Central memory CD8-positive, alpha-beta T cell (primary cell): ENCODE results near the gene ZC3H4.

Experiments
- ATAC-seq: fragments of 150-1000 bp; cut with Tn5 transposase; replicated peaks from 2 replicates; pipeline ENCODE4 v1.10.0; 2022; ENCODE audit warnings: mild to moderate bottlenecking, moderate FRiP score, moderate number of reproducible peaks; ENCODE audit not compliant: poor library complexity, severe bottlenecking; ENCODE audit errors: extremely low read depth
- DNase-seq, 2 donors: peaks; one replicate each; pipeline ENCODE4 v3.0.0; 2021; ENCODE audit warnings: low spot score in 2 of 2
- H3K27ac Mint-ChIP-seq: one replicate; pipeline ENCODE4 v1.8.0; 2022; ENCODE audit warnings: low read depth, mild to moderate bottlenecking, moderate library complexity, mixed read lengths
- H3K27me3 Mint-ChIP-seq: one replicate; pipeline ENCODE4 v1.8.0; 2022; ENCODE audit warnings: mixed read lengths
- H3K36me3 Mint-ChIP-seq: one replicate; pipeline ENCODE4 v1.8.0; 2022; ENCODE audit warnings: mild to moderate bottlenecking, moderate library complexity, mixed read lengths; ENCODE audit not compliant: insufficient read depth
- H3K4me1 Mint-ChIP-seq: one replicate; pipeline ENCODE4 v1.8.0; 2022; ENCODE audit warnings: mixed read lengths
- H3K4me3 Mint-ChIP-seq: one replicate; pipeline ENCODE4 v1.8.0; 2022; ENCODE audit warnings: mild to moderate bottlenecking, moderate library complexity, mixed read lengths
- H3K9me3 Mint-ChIP-seq: one replicate; pipeline ENCODE4 v1.8.0; 2022; ENCODE audit warnings: mixed read lengths

Gene ZC3H4

DNA sequence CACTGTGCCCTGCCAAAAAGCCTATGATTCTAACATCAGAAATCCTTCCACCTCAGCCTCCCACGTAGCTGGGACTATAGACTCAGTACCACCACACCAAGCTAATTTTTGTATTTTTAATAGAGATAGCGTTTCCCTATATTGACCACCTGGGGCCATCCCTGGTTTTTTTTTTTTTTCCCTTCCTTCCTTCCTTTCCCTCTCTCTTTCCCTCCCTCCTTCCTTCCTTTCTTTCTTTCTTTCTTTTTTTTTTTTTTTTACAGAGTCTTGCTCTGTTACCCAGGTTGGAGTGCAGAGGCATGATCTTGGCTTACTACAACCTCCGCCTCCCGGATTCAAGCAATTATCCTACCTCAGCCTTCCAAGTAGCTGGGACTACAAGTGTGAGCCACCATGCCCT is 16.0 kb upstream of the ZC3H4 start:
- ATAC-seq = no peak
- no peak for DNase-seq
- H3K4me3 Mint-ChIP-seq = peak overlapping the region; percentile 99
- H3K36me3 Mint-ChIP-seq = peaks cover 29% of the 10 kb centered on the region
- no peaks in the 10 kb centered on the region for H3K27me3 Mint-ChIP-seq
- no peak overlapping the region for H3K27ac Mint-ChIP-seq
- H3K4me1 Mint-ChIP-seq = peaks cover 40% of the 10 kb centered on the region
- no peaks in the 10 kb centered on the region for H3K9me3 Mint-ChIP-seq

DNA sequence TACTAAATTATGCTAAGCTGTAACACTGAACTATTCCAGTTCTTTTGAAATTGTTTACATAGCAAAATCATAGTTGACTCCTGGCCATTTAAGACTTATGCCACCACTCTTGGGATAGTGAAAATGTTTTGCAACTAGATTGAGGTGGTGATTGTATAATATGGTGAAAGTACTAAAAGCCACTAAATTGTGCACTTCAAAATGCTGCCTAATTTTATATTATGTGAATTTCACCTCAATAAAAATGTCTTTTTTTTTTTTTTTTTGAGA is 12.0 kb upstream of the ZC3H4 start:
- Mint-ChIP-seq H3K9me3 (no peaks in the 10 kb centered on the region), H3K27ac (no peak overlapping the region), H3K36me3 (peaks cover 9% of the 10 kb centered on the region), H3K4me3 (no peak overlapping the region), H3K4me1 (peaks cover 7% of the 10 kb centered on the region), H3K27me3 (no peaks in the 10 kb centered on the region)
- no peak for ATAC-seq
- no peak for DNase-seq

DNA sequence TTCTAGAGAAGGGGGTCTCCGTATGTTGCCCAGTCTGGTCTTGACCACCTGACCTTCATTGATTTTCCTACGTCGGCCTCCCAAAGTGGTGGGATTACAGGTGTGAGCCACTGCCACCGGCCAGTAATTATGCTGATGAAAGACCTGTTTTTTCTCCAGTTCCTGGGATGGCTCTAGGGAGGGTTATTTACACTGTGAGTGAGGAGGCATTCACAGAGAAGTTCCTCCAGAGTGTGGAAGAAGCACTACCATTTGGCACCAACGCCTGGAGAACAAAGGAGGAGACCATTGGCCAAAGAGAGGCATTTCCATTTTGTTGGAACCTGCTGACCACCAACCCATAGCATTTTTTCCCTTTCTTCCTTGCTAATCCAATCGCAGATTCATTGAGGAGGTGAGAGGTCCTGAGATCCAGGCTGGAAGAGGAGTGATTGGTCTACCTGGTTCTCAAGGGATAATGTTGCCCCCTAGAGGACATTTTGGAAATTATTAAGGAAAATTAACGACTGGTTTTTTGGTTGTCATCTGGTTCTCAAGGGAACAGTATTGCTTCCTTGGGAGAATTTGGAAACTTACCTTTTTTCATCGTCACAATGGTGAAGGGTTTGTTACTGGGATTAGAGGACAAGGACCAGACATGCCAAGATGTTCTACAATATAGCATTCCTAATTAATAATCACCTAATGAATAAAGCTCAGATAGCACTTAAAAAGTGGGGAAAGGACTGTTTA is 11.5 kb upstream of the ZC3H4 start:
- peaks cover 4% of the 10 kb centered on the region for H3K36me3 Mint-ChIP-seq
- no peak overlapping the region for H3K27ac Mint-ChIP-seq
- ATAC-seq (peak; percentile 54), DNase-seq (peak in 1 of 2 donors; percentile 20)
- H3K4me3 Mint-ChIP-seq = no peak overlapping the region
- H3K27me3 Mint-ChIP-seq = no peaks in the 10 kb centered on the region
- no peaks in the 10 kb centered on the region for H3K9me3 Mint-ChIP-seq
- H3K4me1 Mint-ChIP-seq = peaks cover 2% of the 10 kb centered on the region

DNA sequence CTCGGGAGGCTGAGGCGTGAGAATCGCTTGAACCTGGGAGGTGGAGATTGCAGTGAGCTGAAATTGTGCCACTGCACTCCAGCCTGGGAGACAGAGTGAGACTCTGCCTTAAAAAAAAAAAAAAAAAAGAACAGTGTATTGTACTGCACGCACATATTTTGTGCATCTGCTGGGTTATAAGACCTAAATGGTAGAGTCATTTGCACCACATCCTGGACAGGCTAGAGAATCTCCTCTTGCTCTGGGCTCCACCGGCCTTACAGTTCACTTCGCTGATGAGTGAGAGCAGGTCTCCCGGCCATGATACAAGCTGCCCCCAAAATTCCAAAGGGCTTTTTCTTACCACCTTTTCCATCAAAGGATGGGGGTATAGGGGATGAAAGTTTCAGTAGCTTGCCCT is 9.8 kb upstream of the ZC3H4 start:
- no peaks in the 10 kb centered on the region for H3K4me1 Mint-ChIP-seq
- no peak for DNase-seq
- no peak overlapping the region for H3K27ac Mint-ChIP-seq
- H3K4me3 Mint-ChIP-seq = no peak overlapping the region
- H3K27me3 Mint-ChIP-seq = no peaks in the 10 kb centered on the region
- ATAC-seq = no peak
- peaks cover 1% of the 10 kb centered on the region for H3K36me3 Mint-ChIP-seq
- no peaks in the 10 kb centered on the region for H3K9me3 Mint-ChIP-seq

DNA sequence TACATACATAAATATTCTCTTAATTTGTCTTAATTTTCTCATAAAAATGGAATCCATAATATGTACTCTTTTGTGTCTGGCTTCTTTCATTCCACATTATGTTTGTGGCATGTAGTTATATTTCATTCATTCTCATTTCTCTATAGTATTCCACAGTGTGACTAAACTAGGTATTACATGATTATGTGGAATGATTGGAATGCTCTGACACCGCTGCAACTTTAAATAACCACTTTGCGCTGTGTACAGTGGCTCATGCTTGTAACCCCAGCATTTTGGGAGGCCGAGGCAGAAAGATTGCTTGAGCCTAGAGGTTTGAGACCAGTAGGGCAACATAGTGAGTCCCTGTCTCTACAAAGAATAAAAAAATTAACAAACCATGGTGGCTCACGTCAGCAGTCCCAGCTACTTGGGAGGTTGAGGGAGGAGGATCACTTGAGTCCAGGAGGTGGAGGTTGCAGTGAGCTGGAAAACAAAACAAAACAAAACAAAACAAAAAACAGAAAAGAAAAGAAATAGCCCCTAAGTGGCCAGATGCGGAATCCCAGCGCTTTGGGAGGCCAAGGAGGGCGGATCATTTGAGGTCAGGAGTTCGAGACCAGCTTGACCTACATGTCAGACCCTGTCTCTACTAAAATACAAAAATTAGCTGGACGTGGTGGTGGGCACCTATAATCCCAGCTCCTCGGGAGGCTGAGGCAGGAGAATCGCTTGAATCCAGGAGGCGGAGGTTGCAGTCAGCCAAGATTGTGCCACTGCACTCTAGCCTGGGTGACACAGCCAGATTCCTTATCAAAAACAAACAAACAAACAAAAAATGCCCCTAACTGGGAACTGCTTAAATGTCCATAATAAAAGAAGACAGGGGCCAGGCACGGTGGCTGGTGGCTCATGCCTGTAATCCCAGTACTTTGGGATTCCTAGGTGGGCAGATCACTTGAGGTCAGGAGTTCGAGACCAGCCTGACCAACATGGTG is 9.1 kb upstream of the ZC3H4 start:
- DNase-seq = no peak
- Mint-ChIP-seq H3K4me3 (no peak overlapping the region), H3K36me3 (no peaks in the 10 kb centered on the region), H3K4me1 (no peaks in the 10 kb centered on the region), H3K27ac (no peak overlapping the region), H3K9me3 (no peaks in the 10 kb centered on the region), H3K27me3 (no peaks in the 10 kb centered on the region)
- no peak for ATAC-seq

DNA sequence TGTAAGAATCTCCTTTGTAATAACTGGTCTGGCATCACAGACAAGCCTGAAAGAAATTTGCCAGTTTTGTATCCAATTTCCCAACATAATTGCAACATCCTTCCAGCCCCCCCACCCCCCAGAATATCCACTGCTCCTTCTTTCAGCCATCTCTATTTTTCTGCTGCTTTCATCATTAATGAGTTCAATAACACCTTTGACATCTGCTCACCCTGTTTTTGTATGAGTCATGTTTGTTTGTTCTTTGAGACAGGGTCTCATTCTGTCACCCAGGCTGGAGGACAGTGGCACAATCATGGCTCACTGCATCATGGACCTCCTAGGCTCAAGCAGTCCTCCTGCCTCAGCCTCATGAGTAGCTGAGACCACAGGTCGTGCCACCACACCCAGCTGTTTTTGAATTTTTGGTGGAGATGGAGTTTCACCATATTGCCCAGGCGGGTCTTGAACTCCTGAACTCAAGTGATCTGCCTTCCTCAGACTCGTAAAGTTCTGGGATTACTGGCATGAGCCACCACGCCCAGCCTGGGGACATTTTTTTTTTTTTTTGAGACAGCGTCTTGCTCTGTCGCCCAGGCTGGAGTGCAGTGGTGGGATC is 7.0 kb upstream of the ZC3H4 start:
- Mint-ChIP-seq H3K27me3 (no peaks in the 10 kb centered on the region), H3K9me3 (no peaks in the 10 kb centered on the region), H3K27ac (no peak overlapping the region), H3K4me3 (no peak overlapping the region), H3K36me3 (no peaks in the 10 kb centered on the region), H3K4me1 (no peaks in the 10 kb centered on the region)
- DNase-seq = no peak
- no peak for ATAC-seq

DNA sequence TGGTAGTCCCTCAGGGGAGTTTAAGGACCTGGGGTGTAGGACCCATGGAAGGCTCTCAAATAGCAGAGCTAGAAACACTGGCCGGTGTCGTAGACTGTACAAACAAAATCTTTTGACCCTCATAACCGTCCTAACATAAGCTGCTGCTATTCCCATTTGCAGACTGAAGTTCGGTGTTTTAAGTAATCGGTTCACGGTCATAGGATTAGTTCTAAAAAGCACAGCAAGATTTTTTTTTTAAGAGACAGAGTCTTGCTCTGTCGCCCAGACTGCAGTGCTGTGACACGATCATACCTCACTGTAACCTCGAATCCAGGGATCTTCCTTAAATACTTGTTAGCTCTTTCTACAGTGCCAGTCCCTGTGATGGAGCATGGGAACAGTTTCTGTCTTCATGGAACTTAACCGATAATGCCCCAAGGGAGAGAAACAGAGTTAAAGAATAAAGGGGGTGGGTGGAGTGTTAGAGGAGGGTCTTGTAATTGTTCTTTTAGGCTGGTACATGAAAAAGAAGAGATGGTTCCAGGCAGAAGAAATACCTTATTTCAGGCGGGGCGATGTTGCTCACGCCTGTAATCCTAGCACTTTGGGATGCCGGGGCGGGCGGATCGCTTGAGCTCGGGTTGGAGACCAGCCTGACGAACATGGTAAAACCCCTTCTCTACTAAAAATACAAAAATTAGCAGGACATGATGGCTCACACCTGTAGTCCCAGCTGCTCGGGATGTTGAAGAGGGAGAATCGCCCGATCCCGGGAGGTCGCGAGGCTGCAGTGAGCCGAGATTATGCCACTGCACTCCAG is 475 bp upstream of the ZC3H4 start:
- peak overlapping the region; percentile 100 for H3K27ac Mint-ChIP-seq
- H3K4me1 Mint-ChIP-seq = peaks cover 30% of the 10 kb centered on the region
- H3K4me3 Mint-ChIP-seq = peak overlapping the region; percentile 96
- H3K36me3 Mint-ChIP-seq = peaks cover 42% of the 10 kb centered on the region
- H3K27me3 Mint-ChIP-seq = no peaks in the 10 kb centered on the region
- no peaks in the 10 kb centered on the region for H3K9me3 Mint-ChIP-seq
- no peak for ATAC-seq
- no peak for DNase-seq

DNA sequence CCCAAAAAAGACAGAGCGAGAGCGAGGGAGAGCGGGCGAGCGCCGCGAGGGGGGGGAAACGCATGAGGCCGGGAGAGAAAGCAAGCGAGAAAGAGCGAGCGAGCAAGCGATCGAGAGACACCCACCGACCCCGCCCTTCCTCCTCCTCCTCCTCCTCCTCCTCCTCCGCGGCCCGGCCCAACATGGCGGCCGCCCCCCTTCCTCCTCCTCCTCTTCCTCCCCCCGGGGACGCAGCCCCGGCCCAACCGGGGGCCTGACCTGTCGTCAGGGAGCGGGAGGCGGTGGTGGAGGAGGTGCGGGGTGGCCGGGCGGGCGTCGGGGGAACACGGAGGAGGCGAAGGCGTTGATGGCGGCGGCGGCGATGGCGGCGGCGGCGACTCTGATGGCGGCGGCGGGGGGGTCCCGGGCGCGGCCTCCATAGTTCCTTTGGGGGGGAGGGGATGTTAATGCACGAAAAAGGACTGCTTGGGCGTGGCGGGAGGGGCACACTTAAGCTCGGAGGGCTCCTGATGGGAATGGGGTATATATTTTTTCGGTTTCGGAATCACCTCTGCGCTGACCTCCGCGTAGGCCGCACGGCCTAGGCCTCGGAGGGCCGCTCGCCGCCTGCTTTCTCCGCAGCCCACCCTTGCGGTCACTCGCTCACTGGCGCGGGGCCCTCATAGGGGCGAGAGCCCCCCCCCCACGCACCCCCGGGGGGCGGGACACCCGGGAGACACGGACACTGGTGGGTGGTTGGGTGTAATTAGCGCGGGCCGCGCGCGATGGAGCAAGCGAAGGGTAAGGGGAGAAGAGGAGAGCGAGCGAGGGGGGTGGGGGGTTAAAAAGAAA is 1.2 kb downstream of the ZC3H4 start:
- Mint-ChIP-seq H3K4me1 (peaks cover 43% of the 10 kb centered on the region), H3K27ac (peak overlapping the region; percentile 100), H3K27me3 (no peaks in the 10 kb centered on the region), H3K36me3 (peaks cover 45% of the 10 kb centered on the region), H3K4me3 (peak overlapping the region; percentile 96), H3K9me3 (no peaks in the 10 kb centered on the region)
- peak; percentile 11 for ATAC-seq
- DNase-seq = peak; percentile 62 to 79

DNA sequence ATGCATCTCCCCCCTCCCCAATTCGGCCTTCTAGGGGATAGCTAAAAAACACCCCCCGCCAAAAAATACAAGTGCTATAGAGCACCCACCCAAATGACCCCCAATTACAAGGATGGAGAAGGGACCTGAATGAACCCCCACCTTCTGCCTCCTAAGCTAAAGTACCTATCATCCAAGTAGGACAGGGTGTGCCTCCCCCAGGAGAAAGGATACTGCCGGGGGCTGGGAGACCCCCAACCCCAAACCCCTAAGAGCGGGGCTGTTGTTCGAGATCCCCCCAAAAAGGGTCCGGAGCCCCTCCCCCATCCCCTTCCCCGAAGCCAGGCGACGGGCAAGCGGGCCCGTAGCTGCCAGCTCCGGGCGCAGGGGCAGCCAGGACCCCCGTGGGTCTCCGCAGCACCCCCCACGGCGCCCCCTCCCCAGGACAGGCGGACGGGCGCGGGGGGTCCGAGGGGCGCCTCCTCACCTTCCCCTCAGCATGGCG is 1.9 kb downstream of the ZC3H4 start:
- Mint-ChIP-seq H3K4me1 (peaks cover 49% of the 10 kb centered on the region), H3K27ac (peak overlapping the region; percentile 100), H3K9me3 (no peaks in the 10 kb centered on the region), H3K4me3 (peak overlapping the region; percentile 96), H3K27me3 (no peaks in the 10 kb centered on the region), H3K36me3 (peaks cover 45% of the 10 kb centered on the region)
- ATAC-seq (no peak), DNase-seq (no peak)

DNA sequence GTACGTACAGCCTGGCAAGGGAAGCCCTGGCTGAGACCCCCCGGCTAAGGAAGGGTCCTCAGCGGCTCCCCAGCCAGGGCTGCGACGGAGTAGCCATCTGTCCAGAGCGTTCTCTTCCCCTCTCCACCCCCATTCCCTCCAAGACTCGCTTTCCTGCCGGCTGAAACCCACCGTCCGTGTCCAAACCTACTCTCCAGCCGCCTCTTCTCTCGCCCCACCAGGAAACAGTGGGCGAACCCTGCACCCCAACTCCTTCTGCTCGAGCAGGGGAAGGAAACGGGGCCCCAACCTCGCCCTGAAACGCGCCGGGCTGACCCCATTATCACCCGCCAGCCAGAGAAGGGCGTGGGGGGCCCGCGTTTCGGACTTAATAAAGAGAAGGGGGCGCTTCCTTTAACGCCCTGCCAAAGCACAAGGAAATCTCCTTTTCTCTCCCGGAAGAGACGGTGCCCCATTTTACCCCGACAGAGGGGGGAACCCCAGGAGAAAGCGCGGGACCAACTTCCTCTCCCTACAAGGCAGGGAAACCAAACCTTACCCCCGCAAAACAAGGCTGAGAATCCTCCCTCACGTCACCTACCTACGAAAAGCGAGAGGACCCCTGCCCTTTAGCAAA is 2.5 kb downstream of the ZC3H4 start:
- H3K9me3 Mint-ChIP-seq = no peaks in the 10 kb centered on the region
- H3K27ac Mint-ChIP-seq = peak overlapping the region; percentile 100
- peaks cover 54% of the 10 kb centered on the region for H3K4me1 Mint-ChIP-seq
- ATAC-seq (no peak), DNase-seq (no peak)
- H3K4me3 Mint-ChIP-seq = peak overlapping the region; percentile 96
- no peaks in the 10 kb centered on the region for H3K27me3 Mint-ChIP-seq
- H3K36me3 Mint-ChIP-seq = peaks cover 45% of the 10 kb centered on the region

DNA sequence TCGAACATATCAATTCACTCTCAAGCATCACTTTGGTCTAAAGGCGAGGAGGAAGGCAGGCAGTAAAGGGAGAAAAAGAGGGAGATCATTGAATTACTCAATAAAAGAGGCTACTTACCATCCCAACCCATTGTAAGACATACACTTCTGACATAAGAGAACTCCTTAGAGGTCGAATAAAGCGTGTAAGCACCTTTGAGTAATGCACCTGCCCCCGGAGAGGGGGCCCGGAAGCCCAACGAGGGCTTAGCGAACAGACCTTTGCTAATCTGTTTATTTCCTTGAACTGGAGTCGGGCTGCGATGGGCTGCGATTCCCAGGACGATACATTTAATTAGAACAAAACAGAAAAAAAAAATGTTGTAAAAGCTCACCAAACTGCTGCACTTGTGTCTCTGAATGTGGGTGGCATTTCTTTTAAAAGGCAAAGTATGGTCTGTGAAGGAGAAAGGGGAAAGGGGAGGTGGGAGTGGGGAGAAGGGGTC is 3.0 kb downstream of the ZC3H4 start:
- peak overlapping the region; percentile 96 for H3K4me3 Mint-ChIP-seq
- H3K4me1 Mint-ChIP-seq = peaks cover 60% of the 10 kb centered on the region
- H3K27me3 Mint-ChIP-seq = no peaks in the 10 kb centered on the region
- peak overlapping the region; percentile 100 for H3K27ac Mint-ChIP-seq
- no peak for ATAC-seq
- H3K9me3 Mint-ChIP-seq = no peaks in the 10 kb centered on the region
- no peak for DNase-seq
- peaks cover 46% of the 10 kb centered on the region for H3K36me3 Mint-ChIP-seq
